GM12865 (cell line): ENCODE measurements around the gene UCN3.

Experiments used
- DNase-seq: peaks from one replicate; pipeline ENCODE4 v3.0.0; 2010; ENCODE audit warnings: low read depth
- H3K4me3 ChIP-seq: 2 replicates; pipeline ENCODE4 v1.5.1; 2011; ENCODE audit warnings: mild to moderate bottlenecking, low read depth, low read length, control low read depth
- CTCF ChIP-seq: IDR thresholded peaks from 2 replicates; pipeline ENCODE4 v1.5.1; 2011; ENCODE audit warnings: low read length, control low read depth, low read depth, inconsistent platforms; ENCODE audit not compliant: insufficient read depth; ENCODE audit errors: missing control alignments

UCN3 gene

GRCh38 chr10:5364890-5365338, at the start of gene UCN3:
TSS of gene UCN3 (plus strand) at chr10:5364966. CDS start at chr10:5373721, 8,755 bp downstream.
- no peak for DNase-seq
- no peak within 1 kb of the TSS for H3K4me3 ChIP-seq
- TF ChIP-seq CTCF: no peak

GRCh38 chr10:5317547-5318107, 47.1 kb upstream of the UCN3 start:
- no peak overlapping the region for H3K4me3 ChIP-seq
- DNase-seq: peak; percentile 39
- TF ChIP-seq CTCF: no peak

DNA sequence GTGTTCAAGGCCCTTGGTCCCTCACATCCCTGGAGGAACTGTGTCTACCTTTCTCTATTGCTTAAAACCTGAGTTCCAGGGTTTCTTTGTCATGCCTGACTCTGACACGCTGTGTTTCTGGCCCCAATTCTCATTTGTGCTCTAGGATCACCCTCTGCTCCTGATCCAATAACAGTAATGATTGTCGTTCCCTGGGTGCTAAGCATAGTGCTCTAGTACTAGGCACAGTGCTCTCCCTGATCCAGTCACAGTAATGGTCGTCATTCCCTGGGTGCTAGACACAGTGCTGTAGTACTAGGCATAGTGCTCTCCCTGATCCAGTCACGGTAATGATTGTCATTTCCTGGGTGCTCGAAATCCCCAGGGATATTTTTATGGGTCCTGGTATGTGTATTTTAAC, 46.6 kb upstream of the UCN3 start:
- TF ChIP-seq CTCF: no peak
- no peak overlapping the region for H3K4me3 ChIP-seq
- no peak for DNase-seq

- DNase-seq: no peak
- no peak for TF ChIP-seq CTCF
- no peak overlapping the region for H3K4me3 ChIP-seq
Measured at GRCh38 chr10:5319863-5320262, 44.9 kb upstream of the UCN3 start.

DNA sequence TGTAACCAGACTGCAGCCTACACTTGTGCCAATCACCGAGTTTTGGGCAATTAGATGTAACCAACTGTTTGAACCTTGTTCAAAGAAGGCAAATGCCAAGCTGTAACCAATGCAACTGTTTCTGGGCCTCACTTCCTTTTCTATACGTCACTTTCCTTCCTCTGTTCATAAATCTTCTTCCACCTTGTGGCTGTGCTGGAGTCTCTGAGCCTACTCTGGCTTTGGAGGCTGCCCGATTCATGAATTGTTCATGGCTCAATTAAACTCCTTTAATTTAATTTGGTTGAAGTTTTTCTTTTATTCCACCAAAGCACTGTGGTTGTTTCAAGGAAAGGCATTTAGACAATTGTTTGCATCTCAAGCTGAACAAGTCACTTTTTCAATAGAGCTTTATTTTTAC, 43.5 kb upstream of the UCN3 start:
- TF ChIP-seq CTCF: no peak
- DNase-seq: no peak
- no peak overlapping the region for H3K4me3 ChIP-seq

GRCh38 chr10:5323446-5323845, 41.3 kb upstream of the UCN3 start:
- H3K4me3 ChIP-seq: no peak overlapping the region
- no peak for TF ChIP-seq CTCF
- no peak for DNase-seq

DNA sequence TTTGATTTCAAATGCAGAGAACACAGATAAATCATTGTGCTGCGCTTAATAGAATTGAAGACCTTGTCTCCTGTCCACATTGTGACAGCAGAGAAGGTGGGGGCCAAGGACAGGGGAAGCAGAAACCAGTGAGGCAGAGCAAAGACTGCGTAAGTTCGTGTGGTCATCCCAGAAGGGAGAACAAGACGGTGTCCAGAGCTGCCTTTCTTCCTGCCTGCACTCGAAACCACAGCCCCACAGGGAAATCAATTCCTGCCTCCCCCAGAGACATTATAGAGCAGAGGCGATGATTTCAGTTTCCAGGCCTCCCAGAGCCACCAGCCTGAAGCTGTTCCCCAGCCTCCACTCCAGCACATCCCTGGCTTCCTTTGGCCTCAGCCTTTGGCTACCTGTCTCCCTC, 39.7 kb upstream of the UCN3 start:
- no peak for DNase-seq
- no peak for TF ChIP-seq CTCF
- H3K4me3 ChIP-seq: no peak overlapping the region
